ENCODE data around the gene DGKG.

DGKG gene

DNA sequence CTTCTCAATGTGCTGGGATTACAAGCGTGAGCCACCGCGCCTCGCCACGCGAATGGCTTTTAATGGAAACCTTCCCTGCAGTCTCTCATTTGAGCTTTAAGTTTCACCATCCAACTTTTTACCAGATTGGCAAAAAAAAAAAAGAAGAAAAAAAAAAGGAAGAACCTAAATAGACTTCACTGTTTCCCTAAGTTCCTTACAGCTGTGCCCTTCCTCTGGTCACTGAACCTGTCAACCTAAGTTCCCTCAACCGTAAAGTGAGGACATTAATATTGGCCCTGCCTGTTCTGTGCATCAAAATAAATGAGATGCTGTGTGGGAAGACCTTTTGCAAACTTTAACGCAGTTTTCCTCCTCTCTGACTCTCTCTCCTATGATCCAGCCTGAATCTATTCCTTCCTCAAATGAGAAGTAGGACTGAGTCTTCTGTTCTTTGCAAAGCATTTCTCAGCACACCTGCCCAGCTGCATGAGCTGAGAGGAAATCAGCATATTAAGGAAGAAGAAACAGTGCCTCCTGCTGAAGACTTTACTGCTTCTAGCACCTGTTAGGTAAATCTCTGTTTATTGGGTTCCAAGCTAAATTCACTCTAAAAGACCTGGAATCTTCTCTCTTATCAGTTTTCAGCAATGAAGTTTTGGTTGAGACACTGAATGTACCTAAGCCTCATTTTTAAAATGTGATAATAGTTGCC lies 153.6 kb downstream of the DGKG start:
- DNase-seq (ENCODE audit: low spot score), result no peak

- no peak for DNase-seq (ENCODE audit: low spot score)
Observed at GRCh38 chr3:186207515-186207914, 154.5 kb downstream of the DGKG start.

- no peak for DNase-seq (ENCODE audit: low spot score)
Observed at GRCh38 chr3:186200726-186201125, 161.3 kb downstream of the DGKG start.

- no peak for DNase-seq (ENCODE audit: low spot score)
Observed at GRCh38 chr3:186198442-186198841, 163.6 kb downstream of the DGKG start.

- no peak for DNase-seq (ENCODE audit: low spot score)
Observed at GRCh38 chr3:186194451-186194811, 167.6 kb downstream of the DGKG start.

- DNase-seq (ENCODE audit: low spot score), result no peak
Observed at GRCh38 chr3:186193534-186194450, 168.2 kb downstream of the DGKG start.

DNA sequence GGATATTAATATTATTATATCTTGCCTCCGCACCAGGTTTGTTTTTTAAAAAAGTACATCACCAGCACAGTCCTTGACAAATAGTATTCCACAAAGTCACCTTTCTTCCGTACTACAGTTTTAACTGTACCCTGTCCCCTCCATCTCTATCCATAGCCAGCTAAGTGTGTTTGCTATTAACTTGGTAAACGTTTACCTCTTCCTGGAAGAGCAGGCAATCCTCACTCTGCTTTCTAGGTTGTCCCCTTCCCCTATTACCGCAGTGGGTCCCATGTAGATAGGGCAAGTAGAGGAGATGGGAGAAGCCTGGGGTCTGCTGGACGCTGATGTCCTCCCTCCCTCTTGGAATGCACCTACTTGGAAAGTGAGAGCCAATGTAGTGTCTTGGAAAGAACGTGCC lies 169.2 kb downstream of the DGKG start:
- no peak for DNase-seq (ENCODE audit: low spot score)

GRCh38 chr3:186189492-186189891 lies 172.5 kb downstream of the DGKG start:
- DNase-seq (ENCODE audit: low spot score), result no peak

- no peak for DNase-seq (ENCODE audit: low spot score)
Observed at GRCh38 chr3:186187401-186188275, 174.4 kb downstream of the DGKG start.

- peak; percentile 19 for DNase-seq (ENCODE audit: low spot score)
Observed at GRCh38 chr3:186185194-186185787, 176.7 kb downstream of the DGKG start.

DNA sequence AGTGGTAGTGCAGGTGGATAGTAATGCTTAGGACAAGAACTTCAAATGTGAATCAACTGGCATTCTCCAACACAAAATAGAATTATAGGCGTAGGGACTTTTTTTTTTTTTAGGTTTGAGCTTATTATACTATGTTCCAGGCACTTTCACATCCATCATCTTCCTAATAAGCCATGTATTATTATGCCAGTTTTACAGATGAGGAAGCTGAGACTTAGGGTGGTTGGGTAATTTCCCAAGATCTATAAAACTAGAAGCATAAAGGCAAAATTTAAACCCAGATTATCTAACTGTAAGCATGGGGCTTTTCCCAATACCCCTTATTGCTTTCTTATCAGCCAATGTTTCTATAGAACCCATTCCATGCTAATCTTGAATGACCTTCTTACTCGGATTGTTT lies 178.0 kb downstream of the DGKG start:
- no peak for DNase-seq (ENCODE audit: low spot score)

DNA sequence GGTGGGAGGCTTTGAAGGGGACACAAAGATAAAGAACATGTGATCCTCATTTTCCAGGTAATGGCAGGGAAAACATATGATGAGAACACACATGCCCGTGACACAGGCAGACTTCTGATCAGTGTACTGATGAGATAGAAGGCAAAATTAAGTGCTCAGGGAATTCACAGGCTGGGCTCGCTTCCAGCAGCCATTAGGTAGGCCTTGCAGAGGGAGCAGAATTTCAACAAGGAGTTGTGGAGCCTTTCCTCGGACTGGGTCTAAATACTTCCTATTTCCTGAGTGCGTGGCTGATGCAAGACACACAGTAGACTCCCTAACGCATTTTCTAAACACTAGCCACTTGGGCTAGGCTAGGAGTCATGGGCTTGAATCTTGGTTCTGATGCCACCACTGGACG lies 179.2 kb downstream of the DGKG start:
- no peak for DNase-seq (ENCODE audit: low spot score)

DNA sequence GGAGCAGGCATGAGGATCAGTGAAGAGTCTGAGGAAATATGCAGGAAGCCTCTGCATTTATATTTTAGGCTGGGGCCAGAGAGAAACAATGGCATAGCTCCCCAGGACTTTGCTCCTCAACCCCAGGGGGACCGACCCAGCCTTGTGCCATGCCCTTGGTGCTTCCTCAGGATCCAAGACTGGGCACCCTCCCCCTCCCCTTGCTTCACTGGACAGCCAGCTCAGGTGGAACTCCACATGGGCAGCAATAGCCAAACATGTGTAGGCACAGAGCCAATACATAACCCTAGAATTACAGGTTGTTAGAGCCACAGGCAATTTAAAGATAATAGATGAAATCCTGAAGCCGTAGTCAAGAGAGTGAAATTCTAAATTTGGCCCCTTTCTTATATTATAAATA lies 180.1 kb downstream of the DGKG start:
- DNase-seq (ENCODE audit: low spot score), result no peak

DNA sequence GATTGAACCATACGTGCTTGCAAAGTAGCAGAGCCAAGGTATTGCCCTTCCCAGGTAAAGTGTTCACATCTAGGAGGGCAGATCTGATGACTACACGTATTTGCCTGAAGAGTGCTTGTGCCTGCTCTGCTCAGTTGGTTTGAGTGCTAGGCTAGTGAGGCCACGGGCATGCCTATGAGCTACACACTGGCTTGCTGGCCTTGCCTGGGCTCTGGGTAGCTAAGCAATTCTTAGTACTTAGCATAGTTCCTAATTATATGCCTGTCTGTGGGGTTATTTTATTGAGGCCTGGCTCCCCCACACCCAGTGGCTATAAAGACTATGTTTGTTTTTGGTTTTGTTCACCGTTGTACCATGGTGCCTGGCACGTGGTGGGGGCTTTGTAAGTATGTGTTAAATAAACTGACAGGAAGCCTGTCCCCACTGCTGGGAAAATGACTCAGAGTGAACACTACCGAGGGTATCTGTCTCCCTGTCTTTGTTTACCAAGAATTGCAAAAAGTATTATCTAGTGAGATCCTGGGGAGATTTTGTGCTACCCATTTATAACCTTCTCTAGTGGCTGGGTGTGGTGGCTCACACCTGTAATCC lies 181.0 kb downstream of the DGKG start:
- peak; percentile 2 for DNase-seq (ENCODE audit: low spot score)

DNA sequence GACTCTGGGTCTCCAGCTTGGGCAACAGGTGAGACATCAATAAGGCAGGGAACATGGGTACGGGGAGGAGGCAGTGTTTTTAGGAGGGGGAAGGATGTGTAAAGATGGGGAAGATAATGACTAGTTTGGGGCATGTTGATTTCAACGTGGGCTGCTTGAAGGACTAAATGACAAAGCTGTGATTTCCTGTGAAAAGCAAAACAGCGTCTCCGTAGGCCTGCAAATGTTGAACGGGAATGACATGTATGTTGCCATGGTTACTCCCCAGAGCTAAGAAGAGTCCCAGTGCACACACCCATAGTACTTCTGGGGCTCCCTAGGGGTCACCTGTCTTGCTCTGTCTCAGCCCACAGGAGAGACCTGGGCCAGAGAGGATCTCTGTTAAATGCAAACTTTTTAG lies 181.9 kb downstream of the DGKG start:
- no peak for DNase-seq (ENCODE audit: low spot score)

DNA sequence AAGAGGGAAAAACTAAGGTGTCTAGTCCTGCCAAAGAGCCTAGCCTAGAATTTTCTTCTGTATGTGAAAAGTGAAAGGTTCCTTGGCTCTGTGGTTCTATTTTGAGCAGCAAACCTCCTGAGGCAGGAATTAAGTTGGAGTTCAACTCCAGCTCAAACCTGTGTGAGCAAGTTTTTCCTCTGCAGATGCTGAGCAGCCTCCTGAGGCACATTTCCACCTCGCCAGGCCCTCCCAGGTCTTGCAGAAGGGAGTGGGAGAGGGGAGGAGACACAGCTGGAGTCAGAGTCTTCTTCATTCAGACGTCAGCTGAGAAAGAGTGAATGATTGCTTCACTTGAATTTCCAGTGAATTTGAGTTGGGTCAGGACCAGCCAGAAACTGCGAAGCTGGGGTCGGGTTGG lies 183.6 kb downstream of the DGKG start:
- DNase-seq (ENCODE audit: low spot score), result no peak

DNA sequence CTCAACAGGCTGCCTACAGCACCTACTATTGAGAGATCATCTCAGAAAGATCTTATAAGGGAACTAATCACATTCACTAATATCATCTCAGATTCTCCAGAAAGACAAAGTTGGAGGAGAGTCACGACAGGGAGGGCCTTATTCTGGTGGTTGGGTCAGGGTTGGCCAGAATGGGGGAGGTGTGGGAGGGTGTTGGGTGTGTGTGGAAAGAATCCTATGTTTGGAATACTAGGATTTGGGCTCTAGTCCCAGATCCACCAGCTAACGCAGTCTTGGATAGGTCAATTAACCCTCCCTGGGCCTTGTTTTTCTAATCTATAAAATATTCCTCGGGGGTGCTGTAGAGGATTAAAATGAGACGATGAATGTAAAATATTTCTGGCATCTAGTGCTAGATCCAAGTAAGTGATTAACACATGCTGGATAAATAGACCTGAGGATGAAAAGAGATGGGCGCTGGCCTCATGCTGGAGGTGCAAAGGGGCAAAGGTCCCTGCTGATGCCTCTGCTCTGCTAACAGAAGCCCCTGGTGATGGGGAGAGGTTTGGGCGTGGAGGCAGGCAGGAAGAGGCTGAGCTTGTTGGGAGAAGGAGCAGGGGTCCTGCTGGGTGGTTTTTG lies 185.6 kb downstream of the DGKG start:
- no peak for DNase-seq (ENCODE audit: low spot score)

- DNase-seq (ENCODE audit: low spot score), result no peak
Observed at GRCh38 chr3:186173224-186173815, 188.7 kb downstream of the DGKG start.

GRCh38 chr3:186172353-186172752 lies 189.7 kb downstream of the DGKG start:
- DNase-seq (ENCODE audit: low spot score), result no peak

GRCh38 chr3:186171521-186171920 lies 190.5 kb downstream of the DGKG start:
- DNase-seq (ENCODE audit: low spot score), result no peak

DNA sequence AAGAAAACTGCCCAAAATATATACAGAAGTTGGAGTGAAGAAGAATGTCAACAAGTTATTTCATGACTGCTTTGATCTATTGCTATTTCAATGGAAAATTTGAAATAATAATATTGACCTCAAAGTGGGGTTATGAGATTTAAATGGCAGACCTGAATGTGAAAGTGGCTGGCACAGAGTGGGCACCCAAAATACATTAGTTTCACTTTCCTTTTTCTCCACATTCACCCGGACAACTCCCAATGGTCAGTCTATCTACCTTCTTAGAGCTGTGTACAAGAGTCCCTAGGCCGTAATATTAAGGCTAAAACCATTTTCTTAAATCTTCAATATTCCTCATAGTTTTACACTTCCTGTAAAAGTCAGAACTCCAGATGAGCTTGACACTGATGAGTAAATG lies 191.5 kb downstream of the DGKG start:
- no peak for DNase-seq (ENCODE audit: low spot score)

Data from CD4-positive, alpha-beta T cell treated with Interleukin-15 for 4 hours (primary cell).